Measurements from ENCODE around the gene IRAK1.

DNA sequence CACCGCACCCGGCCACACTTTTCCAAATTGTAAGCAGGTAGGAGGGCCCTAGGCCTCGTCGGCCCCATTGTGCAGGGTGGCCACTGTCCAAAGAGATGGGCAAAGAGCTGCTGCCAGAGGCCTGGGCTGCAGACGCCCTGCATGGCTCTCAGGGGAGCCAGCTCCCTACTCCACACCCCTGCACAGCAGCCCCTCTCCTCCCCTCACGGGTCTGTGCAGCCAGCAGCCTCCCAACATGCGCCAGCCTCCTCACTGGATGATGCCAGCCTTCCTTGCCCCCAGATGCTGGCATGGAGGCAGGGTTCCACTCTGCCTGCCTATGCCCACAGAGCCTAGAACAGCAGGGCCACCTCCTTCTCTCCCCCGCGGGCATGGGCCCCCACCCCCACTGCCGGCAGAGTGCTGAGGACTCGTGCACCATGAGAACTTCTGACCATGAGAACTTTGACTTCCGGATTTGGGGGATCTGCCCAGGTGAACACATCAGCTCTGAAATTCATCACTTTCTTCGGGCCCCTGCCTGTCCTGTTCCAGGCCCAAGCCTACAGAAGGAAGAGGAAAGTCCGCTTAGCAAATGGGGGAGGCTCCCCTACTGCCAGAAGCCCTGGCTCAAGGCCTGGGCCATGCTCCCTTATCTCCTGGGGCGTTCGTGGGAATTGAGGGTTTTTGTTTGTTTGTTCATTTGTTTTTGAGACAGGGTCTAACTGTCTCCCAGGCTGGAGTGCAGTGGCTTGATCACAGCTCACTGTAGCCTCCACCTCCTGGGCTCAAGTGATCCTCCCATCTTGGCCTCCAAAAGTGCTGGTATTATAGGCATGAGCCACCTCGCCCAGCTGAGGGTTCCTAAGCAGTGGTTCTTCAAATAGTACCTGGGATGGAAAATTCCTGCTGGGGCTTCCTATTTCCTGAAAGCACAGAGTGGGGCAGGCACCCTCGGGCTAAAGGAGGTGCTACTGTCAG lies 8.0 kb downstream of the IRAK1 start:
- TF ChIP-seq, protein P1, sequence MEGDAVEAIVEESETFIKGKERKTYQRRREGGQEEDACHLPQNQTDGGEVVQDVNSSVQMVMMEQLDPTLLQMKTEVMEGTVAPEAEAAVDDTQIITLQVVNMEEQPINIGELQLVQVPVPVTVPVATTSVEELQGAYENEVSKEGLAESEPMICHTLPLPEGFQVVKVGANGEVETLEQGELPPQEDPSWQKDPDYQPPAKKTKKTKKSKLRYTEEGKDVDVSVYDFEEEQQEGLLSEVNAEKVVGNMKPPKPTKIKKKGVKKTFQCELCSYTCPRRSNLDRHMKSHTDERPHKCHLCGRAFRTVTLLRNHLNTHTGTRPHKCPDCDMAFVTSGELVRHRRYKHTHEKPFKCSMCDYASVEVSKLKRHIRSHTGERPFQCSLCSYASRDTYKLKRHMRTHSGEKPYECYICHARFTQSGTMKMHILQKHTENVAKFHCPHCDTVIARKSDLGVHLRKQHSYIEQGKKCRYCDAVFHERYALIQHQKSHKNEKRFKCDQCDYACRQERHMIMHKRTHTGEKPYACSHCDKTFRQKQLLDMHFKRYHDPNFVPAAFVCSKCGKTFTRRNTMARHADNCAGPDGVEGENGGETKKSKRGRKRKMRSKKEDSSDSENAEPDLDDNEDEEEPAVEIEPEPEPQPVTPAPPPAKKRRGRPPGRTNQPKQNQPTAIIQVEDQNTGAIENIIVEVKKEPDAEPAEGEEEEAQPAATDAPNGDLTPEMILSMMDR (IDR thresholded peaks at IDR 0.05): no peak
- TF ChIP-seq SIN3A (IDR thresholded peaks at IDR 0.05; ENCODE audit: borderline replicate concordance, insufficient read depth, low read depth, low read length): no peak
- TF ChIP-seq, protein P2, sequence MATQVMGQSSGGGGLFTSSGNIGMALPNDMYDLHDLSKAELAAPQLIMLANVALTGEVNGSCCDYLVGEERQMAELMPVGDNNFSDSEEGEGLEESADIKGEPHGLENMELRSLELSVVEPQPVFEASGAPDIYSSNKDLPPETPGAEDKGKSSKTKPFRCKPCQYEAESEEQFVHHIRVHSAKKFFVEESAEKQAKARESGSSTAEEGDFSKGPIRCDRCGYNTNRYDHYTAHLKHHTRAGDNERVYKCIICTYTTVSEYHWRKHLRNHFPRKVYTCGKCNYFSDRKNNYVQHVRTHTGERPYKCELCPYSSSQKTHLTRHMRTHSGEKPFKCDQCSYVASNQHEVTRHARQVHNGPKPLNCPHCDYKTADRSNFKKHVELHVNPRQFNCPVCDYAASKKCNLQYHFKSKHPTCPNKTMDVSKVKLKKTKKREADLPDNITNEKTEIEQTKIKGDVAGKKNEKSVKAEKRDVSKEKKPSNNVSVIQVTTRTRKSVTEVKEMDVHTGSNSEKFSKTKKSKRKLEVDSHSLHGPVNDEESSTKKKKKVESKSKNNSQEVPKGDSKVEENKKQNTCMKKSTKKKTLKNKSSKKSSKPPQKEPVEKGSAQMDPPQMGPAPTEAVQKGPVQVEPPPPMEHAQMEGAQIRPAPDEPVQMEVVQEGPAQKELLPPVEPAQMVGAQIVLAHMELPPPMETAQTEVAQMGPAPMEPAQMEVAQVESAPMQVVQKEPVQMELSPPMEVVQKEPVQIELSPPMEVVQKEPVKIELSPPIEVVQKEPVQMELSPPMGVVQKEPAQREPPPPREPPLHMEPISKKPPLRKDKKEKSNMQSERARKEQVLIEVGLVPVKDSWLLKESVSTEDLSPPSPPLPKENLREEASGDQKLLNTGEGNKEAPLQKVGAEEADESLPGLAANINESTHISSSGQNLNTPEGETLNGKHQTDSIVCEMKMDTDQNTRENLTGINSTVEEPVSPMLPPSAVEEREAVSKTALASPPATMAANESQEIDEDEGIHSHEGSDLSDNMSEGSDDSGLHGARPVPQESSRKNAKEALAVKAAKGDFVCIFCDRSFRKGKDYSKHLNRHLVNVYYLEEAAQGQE (IDR thresholded peaks at IDR 0.05; ENCODE audit: insufficient read depth in 1 of 2, low read depth in 2 of 2, low read length in 1 of 2): no peak

Data from Panc1 (cell line).